HCT116 (cell line): ENCODE measurements around the gene SPIRE2. TPM values are rescaled to one million over a fixed set of nuclear protein-coding genes. Genes with fewer than 3 reads are reported as not detected.

ENCODE experiments used
- ATAC-seq: fragments of 200-7000 bp; cut with Tn5 transposase; 2 replicates; pipeline ENCODE4 v1.9.1; 2020; ENCODE audit warnings: mild to moderate bottlenecking, moderate library complexity
- BruUV-seq: library from RNA; stranded (reverse); fragments of 400-500 nt; replicated peaks from 2 replicates; lab custom pipeline; 2021; lab: Mats Ljungman, UMichigan
- CTCF ChIA-PET: fragments of 300-600 bp; sonication (Branson Sonifier 250); formaldehyde crosslinking; loops from one replicate; lab custom pipeline; 2021; ENCODE audit warnings: antibody characterized with exemption; lab: Charles Lee
- POLR2A ChIA-PET: fragments of 300-600, 350-600 bp; sonication (Branson Sonifier 250); formaldehyde crosslinking; loops from one replicate; lab custom pipeline; 2021; ENCODE audit warnings: antibody characterized with exemption; lab: Charles Lee
- RAD21 ChIA-PET, 2 experiments: fragments of 300-600 bp; sonication (Branson Sonifier 250); formaldehyde crosslinking; loops; one replicate each; lab custom pipeline; 2023; ENCODE audit warnings: low total read pairs in 2 of 2; ENCODE audit not compliant: uncharacterized antibody in 2 of 2, unreplicated experiment in 2 of 2, low non-redundant PET in 1 of 2; lab: Charles Lee
- DNase-seq: peaks from one replicate; pipeline ENCODE4 v3.0.0-alpha.2; 2010; ENCODE audit warnings: low read depth, low spot score
- H2AFZ ChIP-seq: fragments of 200-600 bp; shearing (Covaris generic), sonication (generic); 2 replicates; pipeline ENCODE4 v1.6.1; 2017; ENCODE audit warnings: low read depth, mixed run types, mixed read lengths, antibody characterized with exemption, low read length; ENCODE audit not compliant: poor library complexity, severe bottlenecking
- H3K27ac ChIP-seq: 2 replicates; pipeline ENCODE4 v1.5.1; 2012; ENCODE audit warnings: low read depth, low read length
- H3K27me3 ChIP-seq: fragments of 200-600 bp; sonication (generic); 2 replicates; pipeline ENCODE4 v1.6.1; 2016; ENCODE audit warnings: mixed run types, low read length, mixed read lengths; ENCODE audit not compliant: insufficient read depth
- H3K36me3 ChIP-seq, 2 experiments: fragments of 200-500 bp in 1 of 2; fragments of 200-600 bp in 1 of 2; sonication (Bioruptor generic) in 1 of 2; sonication (generic) in 1 of 2; 2 replicates each; pipeline versions ENCODE4 v1.5.1 to v1.6.1; 2014 to 2016; ENCODE audit warnings: low read length in 2 of 2, inconsistent platforms in 1 of 2, mixed read lengths in 1 of 2, mixed run types in 1 of 2; ENCODE audit not compliant: insufficient read depth in 2 of 2, control insufficient read depth in 1 of 2
- H3K4me1 ChIP-seq, 2 experiments: fragments of 200-600 bp in 1 of 2; sonication (generic) in 1 of 2; 2 replicates each; pipeline versions ENCODE4 v1.5.1 to v1.6.1; 2012 to 2017; ENCODE audit warnings: low read length in 2 of 2, inconsistent platforms in 1 of 2, mild to moderate bottlenecking in 1 of 2, mixed read lengths in 1 of 2, mixed run types in 1 of 2, moderate library complexity in 1 of 2; ENCODE audit not compliant: insufficient read depth in 2 of 2, control insufficient read depth in 1 of 2
- H3K4me2 ChIP-seq: fragments of 200-600 bp; sonication (generic); 2 replicates; pipeline ENCODE4 v1.6.1; 2017; ENCODE audit warnings: mixed run types, low read length, mixed read lengths
- H3K4me3 ChIP-seq, 2 experiments: fragments of 200-600 bp in 1 of 2; sonication (generic) in 1 of 2; replicated peaks in 1 of 2; 2 replicates each; pipeline ENCODE4 v1.5.1; 2011 to 2016; ENCODE audit warnings: low read length in 2 of 2, control low read depth in 1 of 2, low read depth in 1 of 2, mild to moderate bottlenecking in 1 of 2, mixed read lengths in 1 of 2, mixed run types in 1 of 2
- H3K79me2 ChIP-seq: fragments of 200-600 bp; sonication (generic); 2 replicates; pipeline ENCODE4 v1.6.1; 2017; ENCODE audit warnings: mild to moderate bottlenecking, mixed run types, low read length, moderate library complexity, mixed read lengths; ENCODE audit not compliant: insufficient read depth
- H3K9ac ChIP-seq: fragments of 200-600 bp; sonication (generic); 2 replicates; pipeline ENCODE4 v1.6.1; 2016; ENCODE audit warnings: low read length, mixed read lengths
- H3K9me2 ChIP-seq: fragments of 200-600 bp; sonication (generic), shearing (Covaris generic); 2 replicates; pipeline ENCODE4 v1.6.1; 2017; ENCODE audit warnings: mixed run types, mild to moderate bottlenecking, moderate library complexity; ENCODE audit not compliant: insufficient read depth
- H3K9me3 ChIP-seq, 2 experiments: fragments of 200-500 bp in 1 of 2; fragments of 200-600 bp in 1 of 2; sonication (Bioruptor generic) in 1 of 2; sonication (generic) in 1 of 2; 2 replicates each; pipeline ENCODE4 v1.6.1; 2014 to 2017; ENCODE audit warnings: low read length in 2 of 2, mixed read lengths in 2 of 2, inconsistent platforms in 1 of 2, low read depth in 1 of 2, mild to moderate bottlenecking in 1 of 2, mixed run types in 1 of 2, moderate library complexity in 1 of 2; ENCODE audit not compliant: control insufficient read depth in 1 of 2, insufficient read depth in 1 of 2
- H4K20me1 ChIP-seq: fragments of 200-600 bp; sonication (generic), shearing (Covaris generic); 2 replicates; pipeline ENCODE4 v1.6.1; 2017; ENCODE audit warnings: mixed run types, mild to moderate bottlenecking, moderate library complexity; ENCODE audit not compliant: insufficient read depth
- EGR1 ChIP-seq: IDR thresholded peaks from 2 replicates; pipeline ENCODE4 v1.6.1; 2012; ENCODE audit warnings: low read depth
- FOSL1 ChIP-seq: IDR thresholded peaks from 2 replicates; pipeline ENCODE4 v1.6.1; 2012; ENCODE audit warnings: low read depth
- JUND ChIP-seq: IDR thresholded peaks from 2 replicates; pipeline ENCODE4 v1.6.1; 2012
- RAD21 ChIP-seq: IDR thresholded peaks from 2 replicates; pipeline ENCODE4 v1.6.1; 2012; ENCODE audit warnings: low read depth, mild to moderate bottlenecking
- SRF ChIP-seq: IDR thresholded peaks from 2 replicates; pipeline ENCODE4 v1.6.1; 2012; ENCODE audit warnings: low read depth
- intact Hi-C: fragments of 100-400 bp; cut with micrococcal nuclease; formaldehyde crosslinking; loops from 2 replicates; pipeline ENCODE4 v1.10.0; 2022
- total RNA-seq: library from RNA; stranded (reverse); gene quantifications from one replicate; pipeline ENCODE4 v1.2.1, GENCODE V29; 2021; ENCODE audit not compliant: unreplicated experiment
- TF ChIP-seq, protein P1 (sequence below): IDR thresholded peaks from 2 replicates; pipeline ENCODE4 v1.6.1; 2012; ENCODE audit warnings: low read depth
- TF ChIP-seq, protein P2 (sequence below): IDR thresholded peaks from 2 replicates; pipeline ENCODE4 v1.6.1; 2011; ENCODE audit warnings: mild to moderate bottlenecking, low read length, moderate library complexity; ENCODE audit not compliant: insufficient replicate concordance; ENCODE audit errors: extremely low read depth
- TF ChIP-seq, protein P3 (sequence below): IDR thresholded peaks from 2 replicates; pipeline ENCODE4 v1.6.1; 2012

SPIRE2 gene
- total RNA-seq, 1 experiment from 2014 or later: 21.2 TPM

DNA sequence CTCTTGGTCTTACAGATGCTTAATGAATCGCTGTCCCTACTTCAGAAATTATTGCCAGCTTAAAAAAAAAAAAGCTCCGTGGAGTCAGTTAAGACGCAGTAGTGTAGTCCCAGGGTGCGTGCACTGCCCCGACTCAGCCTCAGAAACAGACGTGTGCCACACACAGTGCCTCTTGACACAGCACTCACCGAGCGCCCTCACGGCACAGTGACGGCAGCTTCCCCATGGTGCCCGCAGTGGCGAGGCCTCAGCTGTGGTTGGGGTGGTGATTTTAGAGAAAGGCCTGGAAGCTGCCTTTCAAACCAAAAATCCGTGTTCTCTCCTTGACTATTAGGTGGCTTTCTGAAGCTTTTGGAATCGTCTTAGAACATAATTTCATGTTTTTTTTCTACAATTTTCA lies 59.0 kb downstream of the SPIRE2 start:
- DNase-seq (no peak), ATAC-seq (no peak)
- ChIA-PET RAD21 (no interaction called here), POLR2A (interaction anchor here (1.1 kb wide), 1 partner anchor 14 kb away, joined by 4 read pairs; the partner anchor contains the start of gene TCF25), CTCF (interaction anchor here (1.5 kb wide), 1 partner anchor 23 kb away, joined by 3 read pairs; no protein-coding TSS in a partner anchor)
- H2AFZ ChIP-seq: no peak overlapping the region
- no peaks in the 10 kb centered on the region for H4K20me1 ChIP-seq
- intact Hi-C loops: loop anchor here (1.0 kb wide), 1 partner anchor 10 kb away; no protein-coding TSS in a partner anchor
- TF ChIP-seq SRF (no peak), JUND (no peak), RAD21 (no peak), FOSL1 (no peak), EGR1 (no peak)
- TF ChIP-seq, protein P1, sequence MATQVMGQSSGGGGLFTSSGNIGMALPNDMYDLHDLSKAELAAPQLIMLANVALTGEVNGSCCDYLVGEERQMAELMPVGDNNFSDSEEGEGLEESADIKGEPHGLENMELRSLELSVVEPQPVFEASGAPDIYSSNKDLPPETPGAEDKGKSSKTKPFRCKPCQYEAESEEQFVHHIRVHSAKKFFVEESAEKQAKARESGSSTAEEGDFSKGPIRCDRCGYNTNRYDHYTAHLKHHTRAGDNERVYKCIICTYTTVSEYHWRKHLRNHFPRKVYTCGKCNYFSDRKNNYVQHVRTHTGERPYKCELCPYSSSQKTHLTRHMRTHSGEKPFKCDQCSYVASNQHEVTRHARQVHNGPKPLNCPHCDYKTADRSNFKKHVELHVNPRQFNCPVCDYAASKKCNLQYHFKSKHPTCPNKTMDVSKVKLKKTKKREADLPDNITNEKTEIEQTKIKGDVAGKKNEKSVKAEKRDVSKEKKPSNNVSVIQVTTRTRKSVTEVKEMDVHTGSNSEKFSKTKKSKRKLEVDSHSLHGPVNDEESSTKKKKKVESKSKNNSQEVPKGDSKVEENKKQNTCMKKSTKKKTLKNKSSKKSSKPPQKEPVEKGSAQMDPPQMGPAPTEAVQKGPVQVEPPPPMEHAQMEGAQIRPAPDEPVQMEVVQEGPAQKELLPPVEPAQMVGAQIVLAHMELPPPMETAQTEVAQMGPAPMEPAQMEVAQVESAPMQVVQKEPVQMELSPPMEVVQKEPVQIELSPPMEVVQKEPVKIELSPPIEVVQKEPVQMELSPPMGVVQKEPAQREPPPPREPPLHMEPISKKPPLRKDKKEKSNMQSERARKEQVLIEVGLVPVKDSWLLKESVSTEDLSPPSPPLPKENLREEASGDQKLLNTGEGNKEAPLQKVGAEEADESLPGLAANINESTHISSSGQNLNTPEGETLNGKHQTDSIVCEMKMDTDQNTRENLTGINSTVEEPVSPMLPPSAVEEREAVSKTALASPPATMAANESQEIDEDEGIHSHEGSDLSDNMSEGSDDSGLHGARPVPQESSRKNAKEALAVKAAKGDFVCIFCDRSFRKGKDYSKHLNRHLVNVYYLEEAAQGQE: no peak
- TF ChIP-seq, protein P2, sequence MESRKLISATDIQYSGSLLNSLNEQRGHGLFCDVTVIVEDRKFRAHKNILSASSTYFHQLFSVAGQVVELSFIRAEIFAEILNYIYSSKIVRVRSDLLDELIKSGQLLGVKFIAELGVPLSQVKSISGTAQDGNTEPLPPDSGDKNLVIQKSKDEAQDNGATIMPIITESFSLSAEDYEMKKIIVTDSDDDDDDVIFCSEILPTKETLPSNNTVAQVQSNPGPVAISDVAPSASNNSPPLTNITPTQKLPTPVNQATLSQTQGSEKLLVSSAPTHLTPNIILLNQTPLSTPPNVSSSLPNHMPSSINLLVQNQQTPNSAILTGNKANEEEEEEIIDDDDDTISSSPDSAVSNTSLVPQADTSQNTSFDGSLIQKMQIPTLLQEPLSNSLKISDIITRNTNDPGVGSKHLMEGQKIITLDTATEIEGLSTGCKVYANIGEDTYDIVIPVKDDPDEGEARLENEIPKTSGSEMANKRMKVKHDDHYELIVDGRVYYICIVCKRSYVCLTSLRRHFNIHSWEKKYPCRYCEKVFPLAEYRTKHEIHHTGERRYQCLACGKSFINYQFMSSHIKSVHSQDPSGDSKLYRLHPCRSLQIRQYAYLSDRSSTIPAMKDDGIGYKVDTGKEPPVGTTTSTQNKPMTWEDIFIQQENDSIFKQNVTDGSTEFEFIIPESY: no peak
- TF ChIP-seq, protein P3, sequence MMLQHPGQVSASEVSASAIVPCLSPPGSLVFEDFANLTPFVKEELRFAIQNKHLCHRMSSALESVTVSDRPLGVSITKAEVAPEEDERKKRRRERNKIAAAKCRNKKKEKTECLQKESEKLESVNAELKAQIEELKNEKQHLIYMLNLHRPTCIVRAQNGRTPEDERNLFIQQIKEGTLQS: no peak
- no peaks in the 10 kb centered on the region for H3K27me3 ChIP-seq
- peaks cover 46% of the 10 kb centered on the region for H3K79me2 ChIP-seq
- peaks cover 66 to 73% of the 10 kb centered on the region in 2 experiments for H3K36me3 ChIP-seq
- no peak overlapping the region for H3K4me3 ChIP-seq
- H3K4me2 ChIP-seq: no peak overlapping the region
- H3K9ac ChIP-seq: no peak overlapping the region
- BruUV-seq: no TSS peak
- no peak overlapping the region for H3K27ac ChIP-seq
- H3K9me3 ChIP-seq: no peaks in the 10 kb centered on the region
- no peaks in the 10 kb centered on the region for H3K9me2 ChIP-seq
- H3K4me1 ChIP-seq: no peaks in the 10 kb centered on the region
